ENCODE measurements around the gene PBX1. TPM values are rescaled to one million over a fixed set of nuclear protein-coding genes. Genes with fewer than 3 reads are reported as not detected.

The PBX1 gene
- total RNA-seq, 2 donors from 2014 or later: 55.4 to 56.2 TPM

DNA sequence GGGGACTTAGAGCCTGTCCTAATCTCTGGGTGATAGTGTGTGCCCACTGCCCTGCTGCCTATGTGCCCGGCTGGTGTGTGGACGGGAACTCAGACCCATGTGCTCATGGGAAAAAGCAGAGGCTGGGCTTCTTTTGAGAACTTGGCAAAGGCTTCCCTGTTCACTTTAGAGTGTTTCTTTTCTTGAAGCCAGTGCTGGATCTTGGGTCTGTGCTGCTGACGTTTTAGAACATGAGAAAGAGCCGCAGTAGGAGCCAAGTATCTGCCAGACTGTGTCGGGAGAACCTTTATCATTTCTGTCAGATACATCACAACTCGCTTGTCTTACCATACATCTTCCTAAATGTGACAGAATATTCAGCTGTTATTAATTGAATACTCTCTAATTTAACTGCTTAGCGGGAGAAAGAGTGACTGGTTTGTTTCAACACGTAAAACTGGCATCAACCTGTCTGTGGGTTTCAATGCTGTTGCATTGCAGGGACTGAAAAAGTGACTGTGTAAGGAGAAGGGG, 195.2 kb downstream of the PBX1 start:
- DNase-seq (peak in 1 of 2 donors; percentile 54), ATAC-seq (no peak)
- intact Hi-C loops (cut with DNase I, micrococcal nuclease): no loop called here

DNA sequence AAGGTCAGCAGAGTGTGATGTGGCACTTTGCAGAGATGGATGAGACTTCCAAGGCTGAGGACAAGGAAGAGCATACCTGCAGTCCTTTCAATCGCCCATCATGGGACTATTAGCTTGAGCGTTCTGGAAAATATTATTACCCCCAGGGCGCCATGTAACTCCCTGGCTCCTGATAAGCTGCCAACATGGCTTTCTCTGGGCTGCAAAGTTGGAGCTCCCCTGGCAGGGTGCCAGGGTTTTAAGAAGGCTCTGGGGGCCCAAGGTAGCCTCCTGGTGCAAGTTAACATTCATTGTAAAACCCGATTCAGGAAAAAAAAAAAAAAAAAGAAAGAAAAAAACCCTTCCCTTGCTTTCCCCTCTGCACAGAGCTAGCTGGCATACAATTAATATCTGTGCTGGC, 196.7 kb downstream of the PBX1 start:
- intact Hi-C loops (cut with DNase I, micrococcal nuclease): no loop called here
- no peak for ATAC-seq
- DNase-seq: no peak

GRCh38 chr1:164756741-164757140, 197.8 kb downstream of the PBX1 start:
- DNase-seq (no peak), ATAC-seq (no peak)
- intact Hi-C loops (cut with DNase I, micrococcal nuclease): no loop called here

- intact Hi-C loops (cut with DNase I, micrococcal nuclease): no loop called here
- ATAC-seq: no peak
- no peak for DNase-seq
Measured at GRCh38 chr1:164757625-164758024, 198.6 kb downstream of the PBX1 start.

DNA sequence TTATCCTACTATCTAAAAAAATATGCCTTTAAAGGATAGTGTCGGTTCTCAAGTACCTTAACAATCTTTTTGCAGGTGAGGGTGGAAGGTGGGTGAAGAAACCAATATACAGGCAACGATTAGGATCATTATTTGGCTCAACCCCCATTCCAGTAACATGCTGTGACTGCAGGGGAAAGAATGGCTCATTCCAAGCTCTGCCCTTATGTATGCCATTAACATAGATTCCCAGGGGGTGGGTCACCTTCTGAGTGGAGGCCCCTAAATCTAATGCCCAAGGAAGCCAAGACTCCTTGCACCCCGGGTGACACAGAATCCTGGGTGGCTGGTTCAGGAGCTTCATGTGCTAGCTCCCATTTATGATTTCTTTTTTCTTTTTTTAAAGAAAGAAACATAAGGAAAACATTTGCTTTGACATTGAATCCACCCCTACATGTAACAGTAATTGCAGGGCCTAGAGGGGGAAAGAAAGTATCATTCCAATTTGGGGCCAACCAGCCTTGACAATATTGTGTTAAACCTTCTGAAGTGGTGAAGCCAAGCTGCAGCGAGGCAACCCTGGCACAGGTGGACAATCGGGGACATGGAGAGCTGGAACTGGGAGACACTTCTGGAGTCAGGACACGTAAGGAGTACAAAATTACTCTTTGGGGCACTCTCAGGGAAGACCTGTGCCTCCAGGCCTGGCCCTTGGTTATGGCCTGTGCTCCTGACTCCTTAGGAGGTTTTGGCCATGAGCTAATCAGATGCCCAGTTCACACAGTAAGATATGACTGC, 200.3 kb downstream of the PBX1 start:
- intact Hi-C loops (cut with DNase I, micrococcal nuclease): no loop called here
- DNase-seq (no peak), ATAC-seq (no peak)

GRCh38 chr1:164759979-164760469, 201.0 kb downstream of the PBX1 start:
- DNase-seq (no peak), ATAC-seq (peak; percentile 59)
- intact Hi-C loops (cut with DNase I, micrococcal nuclease): no loop called here

- no peak for DNase-seq
- intact Hi-C loops (cut with DNase I, micrococcal nuclease): no loop called here
- ATAC-seq: no peak
Measured at GRCh38 chr1:164760569-164760968, 201.6 kb downstream of the PBX1 start.

- ATAC-seq: no peak
- no peak for DNase-seq
- intact Hi-C loops (cut with DNase I, micrococcal nuclease): no loop called here
Measured at GRCh38 chr1:164761009-164761408, 202.0 kb downstream of the PBX1 start.

GRCh38 chr1:164763098-164763497, 204.1 kb downstream of the PBX1 start:
- intact Hi-C loops (cut with DNase I, micrococcal nuclease): no loop called here
- ATAC-seq: no peak

DNA sequence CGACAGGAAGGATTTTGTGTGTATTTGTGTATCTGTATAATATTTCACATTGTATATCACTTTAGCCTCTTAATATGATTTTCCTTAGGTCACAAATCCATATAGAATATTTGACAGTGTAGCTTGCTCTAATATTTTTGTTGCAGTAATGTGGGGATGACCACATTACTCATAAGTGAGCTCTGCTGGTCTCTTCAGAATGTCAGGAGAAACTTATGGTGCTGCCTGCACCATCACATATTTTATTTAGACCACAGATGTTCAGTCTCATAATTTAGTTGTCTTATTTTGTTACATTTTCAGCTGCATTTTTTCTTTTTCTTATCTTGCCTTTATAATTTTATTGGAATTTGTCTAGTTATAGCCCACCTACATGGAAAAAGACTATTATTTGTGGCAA, 205.3 kb downstream of the PBX1 start:
- DNase-seq (no peak), ATAC-seq (no peak)
- intact Hi-C loops (cut with DNase I, micrococcal nuclease): no loop called here

More at GRCh38 chr1:164763098-164763497, 204.1 kb downstream of the PBX1 start:
- no peak for DNase-seq

- DNase-seq: no peak
- intact Hi-C loops (cut with DNase I, micrococcal nuclease): no loop called here
- ATAC-seq: no peak
Measured at GRCh38 chr1:164765557-164765956, 206.6 kb downstream of the PBX1 start.

DNA sequence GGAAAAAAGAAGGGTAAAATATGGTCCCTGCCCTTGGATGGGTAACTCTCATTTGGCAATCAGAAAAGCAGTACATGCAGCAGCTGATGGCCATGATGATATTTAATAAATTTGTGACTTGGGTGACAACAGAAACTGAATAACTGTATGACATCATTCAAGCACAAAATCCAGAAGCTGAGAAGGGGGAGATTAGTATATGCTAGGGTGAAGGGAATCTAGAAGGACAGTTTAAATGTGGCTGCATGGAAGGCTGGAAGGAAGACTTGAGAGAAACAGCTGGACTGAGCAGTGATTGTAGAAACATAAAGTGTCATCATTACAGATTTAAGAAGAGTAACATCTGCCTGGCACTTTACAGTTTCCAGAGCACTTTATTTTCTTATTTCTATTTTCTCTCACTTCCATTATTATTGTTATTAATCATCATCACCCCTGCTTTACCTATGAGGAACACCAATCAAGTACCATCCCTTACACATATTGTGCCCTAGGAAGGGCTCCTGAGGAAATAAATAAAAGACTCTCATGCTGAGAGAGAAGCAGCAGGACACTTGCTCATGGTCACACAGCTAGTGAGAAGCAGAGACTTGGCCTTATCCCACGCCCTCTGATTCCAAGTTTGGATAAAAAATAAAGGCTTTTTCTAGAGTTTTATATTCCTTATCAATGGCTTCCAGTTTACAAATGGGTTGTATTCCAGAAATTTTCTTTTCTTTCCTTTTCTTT, 207.2 kb downstream of the PBX1 start:
- ATAC-seq: no peak
- no peak for DNase-seq
- intact Hi-C loops (cut with DNase I, micrococcal nuclease): no loop called here

- DNase-seq (no peak), ATAC-seq (no peak)
- intact Hi-C loops (cut with DNase I, micrococcal nuclease): no loop called here
Measured at GRCh38 chr1:164767752-164768402, 208.9 kb downstream of the PBX1 start.

- DNase-seq (no peak), ATAC-seq (no peak)
- intact Hi-C loops (cut with DNase I, micrococcal nuclease): no loop called here
Measured at GRCh38 chr1:164768619-164769018, 209.6 kb downstream of the PBX1 start.

DNA sequence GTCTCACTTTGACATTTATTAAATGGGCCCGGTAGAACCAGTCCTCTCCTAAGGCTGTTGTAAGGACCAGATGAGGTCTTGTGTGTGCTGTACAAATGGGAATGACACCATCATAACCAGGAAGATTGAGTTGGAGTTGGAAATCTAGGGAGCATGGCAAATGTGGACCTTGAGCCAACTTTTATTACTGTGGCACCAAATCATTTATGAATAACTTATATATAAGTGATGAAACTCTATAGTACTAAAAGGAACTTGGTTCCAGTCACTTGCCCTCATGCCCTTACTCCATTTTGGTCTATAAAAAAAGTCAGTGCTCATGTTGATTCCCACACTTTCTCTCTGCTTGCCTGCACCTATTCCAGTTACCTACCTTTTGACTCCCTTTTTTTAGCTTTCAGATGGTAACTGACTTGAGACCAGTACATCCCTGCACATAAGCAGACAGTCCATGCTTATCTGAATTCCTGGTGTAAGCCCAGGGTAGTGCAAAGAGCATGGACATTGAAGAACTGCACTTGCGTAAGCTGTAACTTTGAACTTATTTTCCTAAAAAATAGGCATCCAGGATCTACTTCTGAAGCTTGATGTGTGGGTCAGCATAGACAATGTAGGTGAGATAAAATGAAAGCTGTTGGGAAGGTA, 210.6 kb downstream of the PBX1 start:
- ATAC-seq (peak; percentile 81), DNase-seq (no peak)
- intact Hi-C loops (cut with DNase I, micrococcal nuclease): no loop called here

- intact Hi-C loops (cut with DNase I, micrococcal nuclease): no loop called here
- ATAC-seq (no peak), DNase-seq (no peak)
Measured at GRCh38 chr1:164770131-164770529, 211.1 kb downstream of the PBX1 start.

GRCh38 chr1:164771041-164771618, 212.1 kb downstream of the PBX1 start:
- intact Hi-C loops (cut with DNase I, micrococcal nuclease): no loop called here
- DNase-seq: no peak
- ATAC-seq: no peak

- intact Hi-C loops (cut with DNase I, micrococcal nuclease): no loop called here
- ATAC-seq: no peak
- no peak for DNase-seq
Measured at GRCh38 chr1:164771619-164772361, 212.8 kb downstream of the PBX1 start.

Data from left colon (tissue), 2 donors.